ENCODE data around the gene SYVN1.

Gene SYVN1

GRCh38 chr11:65087827-65088226 is 46.5 kb downstream of the SYVN1 start:
- no peak for DNase-seq (ENCODE audit: low spot score)

GRCh38 chr11:65087216-65087615 is 47.1 kb downstream of the SYVN1 start:
- DNase-seq (ENCODE audit: low spot score), result no peak

- no peak for DNase-seq (ENCODE audit: low spot score)
These were observed 47.5 kb downstream of the SYVN1 start for GRCh38 chr11:65086809-65087208.

- DNase-seq (ENCODE audit: low spot score), result no peak
These were observed 48.9 kb downstream of the SYVN1 start for GRCh38 chr11:65085446-65085845.

- DNase-seq (ENCODE audit: low spot score), result no peak
These were observed 49.5 kb downstream of the SYVN1 start for GRCh38 chr11:65084598-65085375.

- peak; percentile 96 for DNase-seq (ENCODE audit: low spot score)
These were observed 50.3 kb downstream of the SYVN1 start, which contains the start of the genes CDCA5 and ZFPL1 for GRCh38 chr11:65083834-65084597. Gene CDCA5, minus strand, starts transcription at chr11:65084040. Its CDS starts 62 bp downstream, at chr11:65083978. Gene ZFPL1, plus strand, starts transcription at chr11:65084222. Its CDS starts 477 bp downstream, at chr11:65084699.

- no peak for DNase-seq (ENCODE audit: low spot score)
These were observed 51.0 kb downstream of the SYVN1 start for GRCh38 chr11:65083134-65083833.

GRCh38 chr11:65078786-65079342 is 55.5 kb downstream of the SYVN1 start:
- DNase-seq (ENCODE audit: low spot score), result no peak

- DNase-seq (ENCODE audit: low spot score), result peak; percentile 79
These were observed 56.2 kb downstream of the SYVN1 start for GRCh38 chr11:65078151-65078550.

- DNase-seq (ENCODE audit: low spot score), result no peak
These were observed 56.9 kb downstream of the SYVN1 start for GRCh38 chr11:65077451-65077850.
